NCI-H2227 (cell line): ENCODE measurements around the gene RABEP2.

ENCODE experiments used
- DNase-seq: peaks from one replicate; lab custom pipeline; 2025; ENCODE audit not compliant: unreplicated experiment; lab: John Stamatoyannopoulos, UW

The RABEP2 gene

DNA sequence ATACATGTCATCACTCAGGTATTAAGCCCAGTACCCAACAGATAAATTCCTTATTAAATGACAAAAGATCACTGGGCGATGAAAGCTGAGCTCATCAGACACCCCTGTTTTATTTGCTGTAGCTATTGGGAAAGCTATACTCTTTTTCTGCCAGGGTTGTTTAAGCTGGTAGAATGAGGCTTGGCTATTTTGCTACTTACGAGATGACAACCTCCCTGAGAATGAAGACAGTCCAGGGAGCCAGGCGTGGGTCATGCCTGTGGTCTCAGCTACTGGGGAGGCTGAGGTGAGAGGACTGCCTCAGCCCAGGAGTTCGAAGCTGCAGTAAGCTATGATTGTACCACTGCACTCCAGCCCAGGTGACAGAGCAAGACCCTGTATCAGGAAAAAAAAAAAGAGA is 65.7 kb downstream of the RABEP2 start:
- DNase-seq: no peak

DNA sequence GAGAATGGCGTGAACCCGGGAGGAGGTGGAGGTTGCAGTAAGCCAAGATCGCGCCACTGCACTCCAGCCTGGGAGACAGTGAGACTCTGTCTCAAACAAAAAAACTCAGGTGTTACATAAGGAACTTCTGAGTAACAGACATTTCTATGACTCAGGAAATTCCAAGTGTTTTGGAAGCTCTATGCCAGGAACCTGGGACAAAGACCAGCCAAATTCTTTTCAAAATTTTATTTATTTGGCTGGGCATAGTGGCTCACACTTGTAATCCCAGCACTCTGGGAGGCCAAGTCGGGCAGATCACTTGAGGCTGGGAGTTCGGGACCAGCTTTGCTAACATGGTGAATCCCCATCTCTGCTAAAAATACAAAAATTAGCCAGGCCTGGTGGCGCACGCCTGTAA is 66.6 kb downstream of the RABEP2 start:
- DNase-seq: no peak
